ENCODE data around the gene GPS1.

The GPS1 gene

DNA sequence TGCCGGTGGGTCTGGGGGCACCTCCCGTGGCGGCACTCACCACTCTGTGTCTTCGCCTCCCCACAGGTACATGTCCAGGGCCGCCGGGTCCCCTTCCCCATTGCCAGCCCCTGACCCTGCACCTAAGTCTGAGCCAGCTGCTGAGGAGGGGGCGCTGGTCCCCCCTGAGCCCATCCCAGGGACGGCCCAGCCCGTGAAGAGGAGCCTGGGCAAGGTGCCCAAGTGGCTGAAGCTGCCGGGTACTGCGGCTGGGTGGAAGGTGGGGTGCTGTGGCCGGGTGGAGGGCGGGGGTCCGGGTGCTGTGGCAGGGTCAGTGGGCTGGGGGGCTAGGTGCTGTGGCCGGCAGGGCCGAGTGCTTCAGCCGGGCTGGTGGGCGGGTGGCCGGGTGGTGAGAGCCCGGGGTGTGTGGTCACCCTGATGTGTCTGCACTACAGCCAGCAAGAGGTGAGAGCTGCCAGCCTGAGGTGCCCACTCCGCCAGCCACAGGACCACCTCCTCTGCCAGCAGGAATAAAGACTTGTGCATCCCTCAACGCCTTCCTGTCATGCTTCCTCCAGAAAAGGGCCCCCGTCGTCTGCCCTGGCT, 34.7 kb upstream of the GPS1 start:
- TF ChIP-seq, protein P1, sequence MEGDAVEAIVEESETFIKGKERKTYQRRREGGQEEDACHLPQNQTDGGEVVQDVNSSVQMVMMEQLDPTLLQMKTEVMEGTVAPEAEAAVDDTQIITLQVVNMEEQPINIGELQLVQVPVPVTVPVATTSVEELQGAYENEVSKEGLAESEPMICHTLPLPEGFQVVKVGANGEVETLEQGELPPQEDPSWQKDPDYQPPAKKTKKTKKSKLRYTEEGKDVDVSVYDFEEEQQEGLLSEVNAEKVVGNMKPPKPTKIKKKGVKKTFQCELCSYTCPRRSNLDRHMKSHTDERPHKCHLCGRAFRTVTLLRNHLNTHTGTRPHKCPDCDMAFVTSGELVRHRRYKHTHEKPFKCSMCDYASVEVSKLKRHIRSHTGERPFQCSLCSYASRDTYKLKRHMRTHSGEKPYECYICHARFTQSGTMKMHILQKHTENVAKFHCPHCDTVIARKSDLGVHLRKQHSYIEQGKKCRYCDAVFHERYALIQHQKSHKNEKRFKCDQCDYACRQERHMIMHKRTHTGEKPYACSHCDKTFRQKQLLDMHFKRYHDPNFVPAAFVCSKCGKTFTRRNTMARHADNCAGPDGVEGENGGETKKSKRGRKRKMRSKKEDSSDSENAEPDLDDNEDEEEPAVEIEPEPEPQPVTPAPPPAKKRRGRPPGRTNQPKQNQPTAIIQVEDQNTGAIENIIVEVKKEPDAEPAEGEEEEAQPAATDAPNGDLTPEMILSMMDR (IDR thresholded peaks at IDR 0.05): no peak

DNA sequence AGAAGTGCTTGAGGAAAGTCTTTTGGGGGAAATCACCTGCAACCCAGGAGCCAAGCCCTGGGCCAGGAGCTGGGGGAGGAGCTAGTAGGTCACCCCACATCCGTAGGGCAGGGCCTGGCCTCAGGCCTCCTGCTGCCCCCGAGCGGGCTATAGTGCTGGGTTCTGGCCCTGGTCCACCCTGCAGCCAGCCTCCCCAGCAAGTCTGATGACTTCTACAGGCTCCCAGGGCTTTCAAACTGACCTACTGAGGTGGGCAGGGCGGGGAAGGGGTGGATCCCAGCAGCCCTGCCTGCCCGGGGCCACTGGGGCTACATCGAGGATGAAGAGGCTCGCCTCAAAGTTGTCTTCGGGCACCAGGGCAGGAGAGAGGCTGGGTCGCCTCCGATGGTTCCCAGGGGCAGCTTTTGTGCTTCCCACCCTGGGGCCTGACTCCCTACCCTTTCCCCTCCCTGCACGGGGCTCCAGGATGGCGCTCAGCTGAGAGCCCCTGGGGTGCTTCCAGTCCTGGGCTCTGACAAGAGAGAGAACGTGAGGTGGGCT, 34.0 kb upstream of the GPS1 start:
- TF ChIP-seq, protein P1 (IDR thresholded peaks at IDR 0.05): no peak

DNA sequence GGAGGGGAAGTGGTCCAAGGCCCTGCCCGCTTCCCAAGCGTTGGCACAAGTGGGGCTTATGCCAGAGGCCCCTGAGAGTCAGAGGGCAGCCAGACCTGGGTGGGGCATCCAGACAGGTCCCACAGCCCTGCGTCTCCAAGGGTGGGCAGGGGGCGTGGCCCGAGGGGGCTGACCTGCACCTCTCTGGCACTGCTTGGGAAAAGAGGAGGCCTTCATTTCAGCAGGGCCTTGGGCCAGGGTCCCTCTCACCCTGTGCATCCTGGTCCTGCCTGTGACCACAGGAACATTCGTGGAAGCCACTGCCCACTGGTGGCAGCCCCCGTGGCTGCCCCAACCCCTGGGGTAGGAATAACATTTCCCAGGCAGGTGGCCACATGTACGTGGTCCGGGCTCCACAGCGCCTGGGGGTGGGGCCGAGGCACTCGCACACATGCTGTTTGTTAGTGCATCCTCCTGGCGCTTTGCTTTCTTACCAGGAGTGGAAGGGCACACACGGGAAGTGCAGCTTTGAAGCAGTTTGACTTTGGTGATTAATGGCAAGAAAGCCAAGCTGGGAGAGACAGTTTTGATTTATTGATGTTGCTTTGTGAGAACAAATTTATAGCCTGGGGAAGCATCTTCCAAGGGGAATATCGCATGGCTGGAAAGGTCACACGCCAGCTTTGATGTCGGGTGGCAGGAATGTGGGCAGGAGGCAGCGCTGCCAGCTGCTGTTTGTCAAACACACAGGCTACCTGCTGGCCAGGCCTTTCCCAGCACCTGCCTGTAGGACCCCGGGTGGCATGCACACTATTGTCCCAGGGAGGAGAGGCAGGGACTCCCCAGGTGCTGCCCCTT, 33.3 kb upstream of the GPS1 start:
- TF ChIP-seq, protein P1 (IDR thresholded peaks at IDR 0.05): no peak

DNA sequence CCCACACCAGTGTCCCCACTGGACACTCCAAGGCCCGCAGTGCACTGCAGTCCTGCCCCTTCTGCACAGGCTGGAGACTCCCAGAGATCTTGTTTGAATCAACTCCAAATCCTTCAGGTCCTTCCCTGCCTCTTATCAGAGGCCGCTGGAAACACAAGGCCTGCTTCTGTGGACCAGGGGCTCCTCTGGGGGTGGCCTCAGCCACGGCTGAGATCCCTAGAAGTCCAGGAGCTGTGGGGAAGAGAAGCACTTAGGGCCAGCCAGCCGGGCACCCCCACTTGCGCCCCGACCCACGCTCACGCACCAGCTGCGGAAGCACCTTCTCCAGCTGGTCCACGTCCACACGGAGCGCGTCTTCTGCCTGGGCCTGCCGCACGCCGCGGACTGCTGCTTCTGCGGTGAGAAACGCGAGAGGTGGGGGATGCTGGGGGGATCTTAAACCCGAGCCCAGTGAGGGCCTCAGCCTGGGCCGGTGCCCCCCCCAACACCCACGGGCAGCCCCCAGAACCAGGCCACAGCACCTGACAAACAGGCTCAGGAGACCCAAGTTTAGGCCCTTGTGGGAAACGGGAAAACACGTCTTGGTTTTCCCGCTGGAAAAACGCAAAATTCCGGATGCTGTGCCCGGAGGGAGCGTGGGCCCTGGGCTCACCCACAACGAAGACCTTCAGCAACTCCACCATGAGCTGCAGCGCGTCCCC, 32.6 kb upstream of the GPS1 start:
- TF ChIP-seq, protein P1 (IDR thresholded peaks at IDR 0.05): no peak

DNA sequence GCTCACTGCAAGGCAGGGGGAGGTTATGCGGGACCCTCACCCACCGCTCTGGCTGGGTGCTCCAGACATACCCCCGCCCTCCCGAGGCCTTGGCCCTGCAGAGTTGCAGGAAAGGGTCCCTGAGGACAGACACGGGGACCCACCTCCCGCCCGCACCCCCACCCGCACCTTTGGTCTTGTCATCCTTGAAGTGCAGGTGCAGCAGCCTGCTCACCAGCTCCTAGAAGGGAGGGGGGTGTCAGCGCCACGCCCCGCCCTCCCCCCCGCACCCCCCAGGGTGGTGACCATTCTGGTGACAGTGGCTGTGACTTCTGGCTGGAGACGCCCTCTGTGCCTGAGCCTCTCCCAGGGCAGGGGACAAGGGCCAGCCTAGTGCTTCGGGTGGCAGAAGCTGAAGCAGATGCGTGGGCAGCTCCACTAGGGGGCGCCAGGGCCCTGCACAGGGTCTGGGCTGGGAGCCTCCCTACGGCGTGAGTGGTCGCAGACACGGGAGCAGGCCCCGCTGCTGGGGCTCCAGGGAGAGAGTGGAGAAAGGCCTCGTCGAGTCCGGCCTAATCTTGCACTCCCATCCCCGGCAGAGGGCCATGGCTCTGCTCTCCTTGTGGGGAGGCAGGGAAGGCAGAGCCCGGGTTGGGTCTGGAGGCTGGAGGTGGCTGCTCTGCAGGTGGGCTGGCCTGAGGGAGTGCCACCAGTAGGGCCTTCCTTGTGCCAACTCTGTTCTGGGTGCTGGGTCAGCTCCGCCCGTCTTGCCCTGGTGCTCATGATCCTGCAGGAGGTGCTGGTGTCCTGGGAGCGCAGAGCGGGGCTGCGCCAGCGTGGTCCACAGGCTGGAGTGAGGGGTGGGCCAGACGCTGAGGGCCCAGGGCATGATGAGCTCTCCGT, 31.8 kb upstream of the GPS1 start:
- TF ChIP-seq, protein P1 (IDR thresholded peaks at IDR 0.05): peak; percentile 89

DNA sequence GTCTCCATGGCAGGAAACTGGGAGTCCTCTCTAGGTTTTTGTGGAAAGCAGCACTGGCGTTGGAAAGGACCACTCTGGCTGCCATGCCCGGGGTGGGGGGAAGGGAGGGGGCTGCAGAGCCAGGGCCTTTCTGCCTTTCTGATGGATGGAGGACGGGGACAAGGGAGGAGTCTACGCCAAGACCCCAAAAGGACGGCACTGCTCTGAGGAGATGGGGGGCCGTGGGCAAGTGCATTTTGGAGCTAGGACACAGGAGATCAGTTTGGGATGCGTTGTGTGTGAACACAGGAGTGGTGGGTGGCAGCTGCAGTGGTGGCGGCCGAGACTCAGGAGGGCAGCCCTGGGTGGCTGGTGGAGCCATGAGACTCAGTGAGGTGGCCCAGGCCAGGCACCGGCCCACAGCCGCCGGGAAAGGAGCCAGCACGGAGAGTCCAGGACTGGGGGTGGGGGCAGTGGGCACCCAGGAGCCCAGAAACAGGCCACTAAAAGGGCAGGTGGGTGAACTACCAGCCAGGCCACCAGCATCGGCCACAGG, 31.1 kb upstream of the GPS1 start:
- TF ChIP-seq, protein P1 (IDR thresholded peaks at IDR 0.05): no peak

Data from LNCAP (cell line).